ENCODE results near the gene FOXP2. TPM values are rescaled to one million over a fixed set of nuclear protein-coding genes. Genes with fewer than 3 reads are reported as not detected.

Gene FOXP2
- total and polyA plus RNA-seq, 4 donors: 1.2 to 7.4 (median 5.7) TPM

- no peak for TF ChIP-seq CTCF (IDR thresholded peaks at IDR 0.05; ENCODE audit: low read depth, low read length, missing input control)
- TF ChIP-seq RAD21 (IDR thresholded peaks at IDR 0.05): no peak
- TF ChIP-seq RXRA (IDR thresholded peaks at IDR 0.05): no peak
- TF ChIP-seq YY1 (IDR thresholded peaks at IDR 0.05): no peak
- TF ChIP-seq HNF4G (IDR thresholded peaks at IDR 0.05): no peak
Observed at GRCh38 chr7:114504586-114504985, 90.0 kb downstream of the FOXP2 start (continued).

- 84% methylated on average over 1 of the region's 1 CpG for WGBS
Observed at GRCh38 chr7:114507381-114507780, 92.8 kb downstream of the FOXP2 start.

More at GRCh38 chr7:114507381-114507780, 92.8 kb downstream of the FOXP2 start:
- H3K4me3 ChIP-seq (ENCODE audit: low read depth in 1 of 3, low read length in 3 of 3): no peak overlapping the region
- no peak for TF ChIP-seq GABPA (IDR thresholded peaks at IDR 0.05 in 1 of 2, conservative IDR thresholded peaks at IDR 0.05 in 1 of 2)
- no peak for TF ChIP-seq RXRA (IDR thresholded peaks at IDR 0.05)
- TF ChIP-seq TAF1 (conservative IDR thresholded peaks at IDR 0.05): no peak
- TF ChIP-seq CTCF (IDR thresholded peaks at IDR 0.05; ENCODE audit: low read depth, low read length, missing input control): no peak
- no peak for TF ChIP-seq ATF3 (IDR thresholded peaks at IDR 0.05)
- TF ChIP-seq FOXA2 (IDR thresholded peaks at IDR 0.05): no peak
- no peak for TF ChIP-seq HNF4G (IDR thresholded peaks at IDR 0.05)
- no peak for TF ChIP-seq NR2F2 (IDR thresholded peaks at IDR 0.05)
- no peak for TF ChIP-seq MAX (IDR thresholded peaks at IDR 0.05)
- TF ChIP-seq REST (IDR thresholded peaks at IDR 0.05): no peak
- H3K9ac ChIP-seq (ENCODE audit: low read depth in 1 of 2, low read length in 2 of 2): no peak overlapping the region
- no peaks in the 10 kb centered on the region for H3K9me3 ChIP-seq (ENCODE audit: control insufficient read depth in 4 of 4, low read length in 3 of 4)
- peaks cover 2 to 5% (median 4%) of the 10 kb centered on the region in 4 donors for H3K4me1 ChIP-seq (ENCODE audit: control insufficient read depth in 4 of 4, insufficient read depth in 4 of 4, low read length in 3 of 4)
- no peak overlapping the region for H3K27ac ChIP-seq (ENCODE audit: low read depth in 1 of 2, low read length in 2 of 2)
- DNase-seq (ENCODE audit: low spot score): no peak
- H3K27me3 ChIP-seq (ENCODE audit: control insufficient read depth in 4 of 4, insufficient read depth in 4 of 4, low read length in 3 of 4): no peaks in the 10 kb centered on the region
- H3K36me3 ChIP-seq (ENCODE audit: control insufficient read depth in 4 of 4, insufficient read depth in 3 of 4, low read depth in 1 of 4, low read length in 3 of 4): no peaks in the 10 kb centered on the region
